Hepatocyte (in vitro differentiated cells): Measurements from ENCODE around the gene SLC4A5. TPM values are rescaled to one million over a fixed set of nuclear protein-coding genes. Genes with fewer than 3 reads are reported as not detected.

ENCODE experiments used
- DNase-seq: peaks from one replicate; pipeline ENCODE4 v3.0.0-alpha.2; 2016; ENCODE audit warnings: low spot score
- H2AFZ ChIP-seq: fragments of 200-600 bp; sonication (generic); 2 replicates; pipeline ENCODE4 v1.6.0; 2016; ENCODE audit warnings: antibody characterized with exemption, mild to moderate bottlenecking
- H3K27ac ChIP-seq: fragments of 200-600 bp; sonication (generic); 2 replicates; pipeline ENCODE4 v1.5.1; 2016; ENCODE audit warnings: mild to moderate bottlenecking
- H3K27me3 ChIP-seq: fragments of 200-600 bp; sonication (generic); 2 replicates; pipeline ENCODE4 v1.6.1; 2016
- H3K36me3 ChIP-seq: fragments of 200-600 bp; sonication (generic); replicated peaks from 2 replicates; pipeline ENCODE4 v1.5.1; 2016; ENCODE audit warnings: low read depth; ENCODE audit not compliant: insufficient read depth
- H3K4me1 ChIP-seq: fragments of 200-600 bp; sonication (generic); 2 replicates; pipeline ENCODE4 v1.5.1; 2016; ENCODE audit warnings: mild to moderate bottlenecking, moderate library complexity; ENCODE audit not compliant: insufficient read depth
- H3K4me2 ChIP-seq: fragments of 200-600 bp; sonication (generic); 2 replicates; pipeline ENCODE4 v1.6.0; 2016
- H3K4me3 ChIP-seq: fragments of 200-600 bp; sonication (generic); 2 replicates; pipeline ENCODE4 v1.5.1; 2016; ENCODE audit warnings: mild to moderate bottlenecking
- H3K79me2 ChIP-seq: fragments of 200-600 bp; sonication (generic); 2 replicates; pipeline ENCODE4 v1.6.0; 2017; ENCODE audit warnings: mild to moderate bottlenecking
- H3K9me2 ChIP-seq: fragments of 200-600 bp; sonication (generic); replicated peaks from 2 replicates; pipeline ENCODE4 v1.6.0; 2017; ENCODE audit warnings: mild to moderate bottlenecking; ENCODE audit not compliant: insufficient read depth
- H3K9me3 ChIP-seq: fragments of 200-600 bp; sonication (generic); 2 replicates; pipeline ENCODE4 v1.5.1; 2016; ENCODE audit warnings: low read depth, mild to moderate bottlenecking
- H4K20me1 ChIP-seq: fragments of 200-600 bp; sonication (generic); 2 replicates; pipeline ENCODE4 v1.6.0; 2016; ENCODE audit warnings: mild to moderate bottlenecking; ENCODE audit not compliant: insufficient read depth, poor library complexity, severe bottlenecking
- EZH2 ChIP-seq: fragments of 200-600 bp; sonication (generic); IDR thresholded peaks from 2 replicates; pipeline ENCODE4 v1.6.1; 2016; ENCODE audit warnings: antibody characterized with exemption, mild to moderate bottlenecking, borderline replicate concordance
- EZH2phosphoT487 ChIP-seq: fragments of 200-600 bp; sonication (generic); IDR thresholded peaks from one replicate; pipeline ENCODE4 v1.6.1; 2018; ENCODE audit warnings: antibody characterized with exemption, mild to moderate bottlenecking, low read depth, moderate library complexity; ENCODE audit not compliant: unreplicated experiment, severe bottlenecking
- WGBS: methylation state at CpG from one replicate; pipeline ENCODE4 v1.1.6; 2016; ENCODE audit warnings: low lambda C conversion rate; ENCODE audit errors: missing lambda C conversion rate; 5-methylcytosine and 5-hydroxymethylcytosine counted together
- polyA plus RNA-seq: library from polyadenylated mRNA; unstranded; fragments of >200 nt; fragmentation: Nextera tagmentation; extraction: Ambion mirVana; gene quantifications from 2 replicates; pipeline ENCODE4 v1.2.1, GENCODE V29; 2016
- total RNA-seq: library from RNA; depleted of rRNA; stranded (reverse); fragments of >200 nt; gene quantifications from 2 replicates; pipeline ENCODE4 v1.2.3, GENCODE V29; 2014
- TF ChIP-seq, protein P1 (sequence below): fragments of 200-600 bp; sonication (generic); IDR thresholded peaks from 2 replicates; pipeline ENCODE4 v1.5.1; 2016; ENCODE audit warnings: antibody characterized with exemption, mild to moderate bottlenecking; ENCODE audit not compliant: poor library complexity

Gene SLC4A5
- total and polyA plus RNA-seq, 2 experiments from 2014 or later = 0.28 to 1.5 TPM

DNA sequence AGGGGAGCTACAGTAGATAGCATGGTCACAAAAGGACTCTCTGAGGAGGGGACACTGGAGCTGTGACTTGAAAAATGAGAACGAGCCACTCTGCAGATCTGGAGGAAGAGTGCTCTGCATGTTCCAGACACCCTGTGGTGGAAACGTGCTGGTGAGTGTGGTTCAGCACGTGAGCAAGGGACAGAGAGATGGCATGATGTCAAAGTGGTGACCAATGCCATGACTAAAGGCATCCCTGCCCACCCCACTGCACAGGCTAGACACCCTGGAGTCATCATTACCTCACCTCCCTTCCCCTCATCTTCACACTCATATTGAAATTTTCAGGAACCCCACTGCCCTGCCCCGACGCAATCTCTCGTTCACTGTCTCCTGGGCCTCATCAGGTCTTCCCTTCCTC, 56.5 kb downstream of the SLC4A5 start:
- no peaks in the 10 kb centered on the region for H3K27me3 ChIP-seq
- no peak overlapping the region for H2AFZ ChIP-seq
- H3K4me1 ChIP-seq = no peaks in the 10 kb centered on the region
- H3K9me2 ChIP-seq = no peaks in the 10 kb centered on the region
- no peak overlapping the region for H3K27ac ChIP-seq
- no peaks in the 10 kb centered on the region for H3K9me3 ChIP-seq
- no peak overlapping the region for H3K4me2 ChIP-seq
- H3K4me3 ChIP-seq = no peak overlapping the region
- WGBS = 87% methylated on average over 6 of the region's 6 CpGs
- TF ChIP-seq EZH2phosphoT487 = no peak
- no peak for TF ChIP-seq EZH2
- TF ChIP-seq, protein P1, sequence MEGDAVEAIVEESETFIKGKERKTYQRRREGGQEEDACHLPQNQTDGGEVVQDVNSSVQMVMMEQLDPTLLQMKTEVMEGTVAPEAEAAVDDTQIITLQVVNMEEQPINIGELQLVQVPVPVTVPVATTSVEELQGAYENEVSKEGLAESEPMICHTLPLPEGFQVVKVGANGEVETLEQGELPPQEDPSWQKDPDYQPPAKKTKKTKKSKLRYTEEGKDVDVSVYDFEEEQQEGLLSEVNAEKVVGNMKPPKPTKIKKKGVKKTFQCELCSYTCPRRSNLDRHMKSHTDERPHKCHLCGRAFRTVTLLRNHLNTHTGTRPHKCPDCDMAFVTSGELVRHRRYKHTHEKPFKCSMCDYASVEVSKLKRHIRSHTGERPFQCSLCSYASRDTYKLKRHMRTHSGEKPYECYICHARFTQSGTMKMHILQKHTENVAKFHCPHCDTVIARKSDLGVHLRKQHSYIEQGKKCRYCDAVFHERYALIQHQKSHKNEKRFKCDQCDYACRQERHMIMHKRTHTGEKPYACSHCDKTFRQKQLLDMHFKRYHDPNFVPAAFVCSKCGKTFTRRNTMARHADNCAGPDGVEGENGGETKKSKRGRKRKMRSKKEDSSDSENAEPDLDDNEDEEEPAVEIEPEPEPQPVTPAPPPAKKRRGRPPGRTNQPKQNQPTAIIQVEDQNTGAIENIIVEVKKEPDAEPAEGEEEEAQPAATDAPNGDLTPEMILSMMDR = no peak
- no peaks in the 10 kb centered on the region for H4K20me1 ChIP-seq
- no peak for DNase-seq
- H3K79me2 ChIP-seq = no peaks in the 10 kb centered on the region
- no peaks in the 10 kb centered on the region for H3K36me3 ChIP-seq

DNA sequence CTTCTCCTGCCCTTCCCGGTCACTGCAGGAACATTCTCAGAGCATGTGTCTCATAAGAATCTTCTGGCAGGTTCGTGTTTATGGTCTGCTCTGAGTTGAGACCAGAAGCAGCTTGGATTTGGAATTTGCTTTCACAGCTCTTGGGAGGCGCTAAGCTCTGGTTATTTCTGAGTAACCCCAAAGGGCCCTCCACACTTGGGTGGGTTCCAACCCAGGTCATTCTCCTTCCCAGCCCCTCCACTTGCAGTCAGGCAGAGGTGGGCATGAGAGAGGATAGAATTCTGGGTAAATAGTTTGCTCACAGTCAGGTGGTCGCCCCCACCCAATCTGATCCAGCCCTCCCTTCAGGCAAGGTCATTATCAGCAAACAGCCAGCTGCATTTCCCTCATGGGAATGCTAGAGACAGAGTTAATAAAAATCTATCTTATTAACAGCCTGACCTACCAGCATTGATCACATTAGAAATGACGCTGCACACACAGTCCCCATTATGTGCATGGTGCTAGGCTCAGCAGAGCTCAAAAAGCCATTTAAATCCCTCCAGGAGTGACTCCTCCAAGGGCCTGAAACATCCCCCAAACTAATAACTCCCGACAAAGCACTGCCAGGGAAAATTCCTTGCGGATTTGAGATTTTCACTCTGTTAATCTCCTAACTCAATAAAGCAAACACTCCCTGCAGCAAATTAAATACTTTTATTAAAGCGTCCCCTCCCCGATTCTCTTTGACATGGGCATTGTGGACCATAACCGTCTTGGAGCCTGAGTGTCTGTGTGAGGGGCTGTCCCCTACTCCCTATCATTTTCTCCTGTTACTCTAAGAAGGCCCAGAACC, 61.9 kb downstream of the SLC4A5 start:
- no peak for DNase-seq
- Histone ChIP-seq H3K9me2 (no peaks in the 10 kb centered on the region), H3K27ac (no peak overlapping the region), H4K20me1 (no peaks in the 10 kb centered on the region), H3K4me3 (no peak overlapping the region), H2AFZ (no peak overlapping the region), H3K79me2 (no peaks in the 10 kb centered on the region), H3K27me3 (no peaks in the 10 kb centered on the region), H3K36me3 (no peaks in the 10 kb centered on the region), H3K4me2 (no peak overlapping the region), H3K9me3 (no peaks in the 10 kb centered on the region), H3K4me1 (peaks cover 6% of the 10 kb centered on the region)
- WGBS = 79% methylated on average over 10 of the region's 10 CpGs
- TF ChIP-seq EZH2phosphoT487 = no peak
- TF ChIP-seq EZH2 = no peak
- TF ChIP-seq, protein P1 = no peak

DNA sequence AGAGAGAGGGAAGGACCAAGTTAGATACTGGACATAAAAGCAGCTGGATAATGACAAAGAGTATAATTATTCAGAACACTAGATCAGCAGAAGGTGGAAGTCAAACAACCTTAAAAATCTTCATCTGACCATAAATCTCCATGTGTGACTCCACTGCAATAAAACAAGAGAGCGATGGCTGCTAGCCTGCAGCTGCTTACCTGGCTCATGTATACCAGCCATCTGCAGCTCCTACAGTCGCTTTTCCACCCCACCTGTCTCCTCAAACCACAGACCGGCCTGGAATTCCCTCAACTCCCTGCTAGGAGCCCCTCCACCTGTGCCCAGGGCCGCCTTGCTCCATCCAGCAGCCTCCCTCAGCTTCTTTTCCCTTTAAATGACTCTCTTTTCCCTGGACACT, 64.5 kb downstream of the SLC4A5 start:
- Histone ChIP-seq H3K79me2 (no peaks in the 10 kb centered on the region), H3K36me3 (no peaks in the 10 kb centered on the region), H3K9me2 (no peaks in the 10 kb centered on the region), H3K9me3 (no peaks in the 10 kb centered on the region), H3K27me3 (no peaks in the 10 kb centered on the region), H3K27ac (no peak overlapping the region), H2AFZ (no peak overlapping the region), H3K4me2 (no peak overlapping the region), H4K20me1 (no peaks in the 10 kb centered on the region), H3K4me3 (no peak overlapping the region), H3K4me1 (peaks cover 6% of the 10 kb centered on the region)
- DNase-seq = no peak
- 79% methylated on average over 4 of the region's 4 CpGs for WGBS
- TF ChIP-seq EZH2 (no peak), EZH2phosphoT487 (no peak)
- TF ChIP-seq, protein P1 = no peak
